GM18511 (cell line): ENCODE measurements around the gene DYNLRB1.
A peak's percentile ranks its signal among the peaks of the same experiment; 100 is the strongest.
"Not testable (repeated sequence)": the region's sequence is repeated elsewhere in the genome, so short reads cannot be mapped to it uniquely, and the experiment has no call there.

Experiments used
- ATAC-seq: cut with Tn5 transposase; IDR thresholded peaks from one replicate; pipeline ENCODE4 v1.9.1; 2021; ENCODE audit warnings: mild to moderate bottlenecking, moderate library complexity; ENCODE audit not compliant: unreplicated experiment

The DYNLRB1 gene

GRCh38 chr20:34510575-34510974, 5.6 kb upstream of the DYNLRB1 start:
- no peak for ATAC-seq

GRCh38 chr20:34511891-34512265, 4.3 kb upstream of the DYNLRB1 start:
- no peak for ATAC-seq

GRCh38 chr20:34512266-34512954, 3.8 kb upstream of the DYNLRB1 start:
- ATAC-seq: no peak

- ATAC-seq: no peak
These were observed 3.2 kb upstream of the DYNLRB1 start for GRCh38 chr20:34512955-34513419.

- ATAC-seq: not testable (repeated sequence)
These were observed 2.2 kb upstream of the DYNLRB1 start for GRCh38 chr20:34514034-34514433.

- no peak for ATAC-seq
These were observed 1.2 kb upstream of the DYNLRB1 start for GRCh38 chr20:34514897-34515483.

GRCh38 chr20:34515484-34516246, 557 bp upstream of the DYNLRB1 start:
- peak; percentile 63 for ATAC-seq

GRCh38 chr20:34517114-34517505, 888 bp downstream of the DYNLRB1 start:
- ATAC-seq: no peak

- ATAC-seq: not testable (repeated sequence)
These were observed 2.6 kb downstream of the DYNLRB1 start for GRCh38 chr20:34518863-34519262.

- not testable (repeated sequence) for ATAC-seq
These were observed 3.6 kb downstream of the DYNLRB1 start for GRCh38 chr20:34519841-34520240.

- no peak for ATAC-seq
These were observed 7.0 kb downstream of the DYNLRB1 start for GRCh38 chr20:34522969-34523871.

- ATAC-seq: no peak
These were observed 8.2 kb downstream of the DYNLRB1 start for GRCh38 chr20:34524426-34524825.

- no peak for ATAC-seq
These were observed 9.1 kb downstream of the DYNLRB1 start for GRCh38 chr20:34525342-34525708.

- ATAC-seq: no peak
These were observed 9.6 kb downstream of the DYNLRB1 start for GRCh38 chr20:34525709-34526416.

- ATAC-seq: no peak
These were observed 10.2 kb downstream of the DYNLRB1 start for GRCh38 chr20:34526466-34526865.

GRCh38 chr20:34527016-34527415, 10.8 kb downstream of the DYNLRB1 start:
- ATAC-seq: no peak

- no peak for ATAC-seq
These were observed 12.7 kb downstream of the DYNLRB1 start for GRCh38 chr20:34528921-34529297.

GRCh38 chr20:34529742-34530141, 13.5 kb downstream of the DYNLRB1 start:
- ATAC-seq: no peak

- no peak for ATAC-seq
These were observed 14.1 kb downstream of the DYNLRB1 start for GRCh38 chr20:34530342-34530741.

- ATAC-seq: no peak
These were observed 15.5 kb downstream of the DYNLRB1 start for GRCh38 chr20:34531608-34532265.
